GM23248 (cell line): ENCODE measurements around the gene ADAM12.

Experiments used
- EZH2 ChIP-seq: fragments of 200-600 bp; sonication (generic); IDR thresholded peaks from 2 replicates; pipeline ENCODE4 v1.6.1; 2018; ENCODE audit warnings: antibody characterized with exemption, mild to moderate bottlenecking; ENCODE audit not compliant: insufficient read depth, poor library complexity, severe bottlenecking
- EZH2phosphoT487 ChIP-seq: fragments of 200-600 bp; sonication (generic); IDR thresholded peaks from 2 replicates; pipeline ENCODE4 v1.6.1; 2018; ENCODE audit warnings: antibody characterized with exemption, moderate library complexity, mild to moderate bottlenecking, low read depth; ENCODE audit not compliant: insufficient read depth

DNA sequence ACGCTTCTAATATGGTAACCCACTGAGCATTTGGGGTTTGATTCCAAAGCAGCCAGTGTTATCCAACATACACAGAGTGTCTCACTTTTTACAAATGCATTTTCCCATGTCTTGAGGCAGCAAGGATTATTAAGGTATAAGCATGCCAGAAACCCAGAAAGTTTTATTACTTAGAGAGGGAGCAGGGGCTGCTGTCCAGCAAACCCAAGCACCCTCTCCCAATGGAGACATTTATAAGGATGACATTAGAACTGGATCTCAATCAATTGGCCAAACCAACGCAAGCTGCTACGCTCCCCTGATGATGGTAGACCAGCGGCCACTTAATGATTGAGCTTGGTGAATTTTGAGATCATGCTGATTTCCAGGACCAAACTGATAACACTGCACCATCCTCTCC lies 315.7 kb downstream of the ADAM12 start:
- no peak for TF ChIP-seq EZH2
- TF ChIP-seq EZH2phosphoT487, result no peak
